Measurements from ENCODE around the gene STPG4. TPM values are rescaled to one million over a fixed set of nuclear protein-coding genes. Genes with fewer than 3 reads are reported as not detected.

The STPG4 gene, protein sequence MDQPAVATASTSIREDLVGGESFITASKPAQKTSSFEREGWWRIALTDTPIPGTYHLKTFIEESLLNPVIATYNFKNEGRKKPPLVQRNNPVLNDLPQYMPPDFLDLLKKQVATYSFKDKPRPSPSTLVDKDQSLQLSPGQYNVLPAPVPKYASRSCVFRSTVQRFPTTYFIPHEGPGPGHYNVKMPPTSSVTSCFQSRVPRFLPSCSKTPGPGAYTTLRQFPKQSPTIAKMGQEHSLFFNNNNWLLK
- total RNA-seq = 0.66 and 1.6 TPM in 2 replicates

DNA sequence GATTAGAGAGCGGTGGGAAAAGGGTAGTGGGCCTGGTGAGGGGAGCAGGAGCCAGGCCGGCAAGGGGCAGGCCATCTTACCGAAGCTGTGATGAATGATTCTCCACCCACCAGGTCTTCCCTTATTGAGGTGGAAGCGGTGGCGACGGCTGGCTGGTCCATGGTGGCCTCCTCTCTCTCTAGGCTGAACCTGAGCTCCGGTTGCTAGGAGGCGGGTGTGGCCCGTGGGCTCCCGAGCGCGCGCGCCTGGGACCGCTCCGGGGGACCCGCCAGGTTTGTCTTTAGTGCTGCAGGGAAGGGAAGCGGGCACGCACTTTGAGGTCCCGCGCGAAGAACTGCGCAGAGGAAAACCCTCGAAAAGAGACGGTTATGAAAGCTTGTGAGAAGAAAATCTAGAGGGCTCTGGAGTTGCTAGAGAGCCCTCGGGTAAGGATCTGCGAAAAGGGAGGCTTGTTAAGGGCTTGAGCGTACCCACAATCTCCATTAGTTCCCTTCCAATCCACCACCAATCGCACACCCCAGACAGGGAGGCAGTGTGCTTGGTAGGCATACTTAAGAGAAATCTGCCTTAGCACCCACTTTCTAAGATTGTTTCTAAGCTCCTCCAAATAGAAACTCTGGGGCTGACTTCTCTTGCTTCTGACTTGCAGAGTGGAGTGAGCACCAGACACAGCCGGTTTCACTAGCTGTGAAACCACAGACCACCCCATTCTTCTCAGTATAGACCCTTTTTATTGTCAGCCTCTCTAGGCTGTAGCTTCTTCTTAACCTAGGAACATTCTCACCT is at the start of gene STPG4:
STPG4 (minus strand) TSS at position 218 of the 786 bp plus-strand sequence; CDS start at position 161, 57 bp downstream.

Other genes with a start within 250 kb of the STPG4 start
- gene MCFD2, start 239.5 kb downstream of the STPG4 start, total RNA-seq = 358 and 376 TPM in 2 replicates
- 32.0 and 33.9 TPM in 2 replicates for gene TTC7A, start 214.1 kb downstream of the STPG4 start, total RNA-seq
- 1,283 and 1,382 TPM in 2 replicates for gene CALM2, start 21.2 kb upstream of the STPG4 start, total RNA-seq
- gene EPCAM, start 214.0 kb upstream of the STPG4 start, total RNA-seq = 0.44 TPM in 1 of 2 replicates, not detected in the other
- 19.9 and 25.3 TPM in 2 replicates for gene MSH2, start 247.8 kb upstream of the STPG4 start, total RNA-seq